HG03064 (cell line): ENCODE data around the gene CCDC59.

ENCODE experiments used
- ATAC-seq: cut with Tn5 transposase; IDR thresholded peaks from one replicate; pipeline ENCODE4 v1.9.1; 2021; ENCODE audit warnings: low read depth; ENCODE audit not compliant: unreplicated experiment

The CCDC59 gene

GRCh38 chr12:82325540-82326336 is 32.4 kb downstream of the CCDC59 start:
- no peak for ATAC-seq

GRCh38 chr12:82319276-82319675 is 38.9 kb downstream of the CCDC59 start:
- no peak for ATAC-seq

DNA sequence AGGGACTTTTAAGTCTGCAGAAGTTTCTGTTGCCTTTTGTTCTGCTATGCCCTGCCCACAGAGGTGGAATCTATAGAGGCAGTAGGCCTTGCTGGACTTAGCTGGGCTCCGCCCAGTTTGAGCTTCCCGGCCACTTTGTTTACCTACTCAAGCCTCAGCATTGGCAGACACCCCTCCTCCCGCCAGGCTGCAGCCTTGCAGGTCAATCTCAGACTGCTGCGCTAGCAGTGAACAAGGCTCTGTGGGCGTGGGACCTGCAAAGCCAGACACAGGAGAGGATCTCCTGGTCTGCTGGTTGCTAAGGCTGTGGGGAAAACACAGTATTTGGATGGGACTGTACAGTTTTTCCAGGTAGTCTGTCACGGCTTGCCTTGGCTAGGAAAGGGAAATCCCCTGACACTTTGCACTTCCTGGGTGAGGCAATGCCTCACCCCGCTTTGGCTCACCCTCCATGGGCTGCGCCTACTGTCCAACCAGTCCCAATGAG is 43.7 kb downstream of the CCDC59 start:
- no peak for ATAC-seq
